GM12872 (cell line): ENCODE data around the gene ZBED4.

Experiments used
- TF ChIP-seq, protein P1 (sequence below): IDR thresholded peaks from 3 replicates; pipeline ENCODE4 v1.5.1; 2011; ENCODE audit warnings: low read depth, mild to moderate bottlenecking, low read length, moderate library complexity; ENCODE audit not compliant: insufficient read depth

Gene ZBED4

DNA sequence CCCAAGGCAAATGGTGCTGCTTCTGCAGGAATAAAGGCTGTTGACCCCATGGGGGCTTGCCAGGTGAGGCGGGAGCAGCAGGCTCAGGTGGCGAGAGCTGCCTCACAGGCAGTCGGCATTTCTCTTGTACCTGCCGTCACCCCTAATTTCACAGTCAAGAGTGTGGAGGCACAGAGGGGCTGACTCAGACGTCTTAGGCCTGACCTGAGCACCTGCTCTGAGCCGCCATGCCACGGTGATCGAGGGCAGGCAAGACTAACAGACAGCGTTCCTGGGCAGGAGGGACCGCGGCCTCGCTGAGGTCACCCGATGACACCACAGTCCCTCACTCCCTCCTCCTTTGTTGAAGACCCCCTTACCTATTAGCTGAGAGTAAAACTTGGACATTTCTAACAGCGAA, 59.4 kb downstream of the ZBED4 start:
- TF ChIP-seq, protein P1, sequence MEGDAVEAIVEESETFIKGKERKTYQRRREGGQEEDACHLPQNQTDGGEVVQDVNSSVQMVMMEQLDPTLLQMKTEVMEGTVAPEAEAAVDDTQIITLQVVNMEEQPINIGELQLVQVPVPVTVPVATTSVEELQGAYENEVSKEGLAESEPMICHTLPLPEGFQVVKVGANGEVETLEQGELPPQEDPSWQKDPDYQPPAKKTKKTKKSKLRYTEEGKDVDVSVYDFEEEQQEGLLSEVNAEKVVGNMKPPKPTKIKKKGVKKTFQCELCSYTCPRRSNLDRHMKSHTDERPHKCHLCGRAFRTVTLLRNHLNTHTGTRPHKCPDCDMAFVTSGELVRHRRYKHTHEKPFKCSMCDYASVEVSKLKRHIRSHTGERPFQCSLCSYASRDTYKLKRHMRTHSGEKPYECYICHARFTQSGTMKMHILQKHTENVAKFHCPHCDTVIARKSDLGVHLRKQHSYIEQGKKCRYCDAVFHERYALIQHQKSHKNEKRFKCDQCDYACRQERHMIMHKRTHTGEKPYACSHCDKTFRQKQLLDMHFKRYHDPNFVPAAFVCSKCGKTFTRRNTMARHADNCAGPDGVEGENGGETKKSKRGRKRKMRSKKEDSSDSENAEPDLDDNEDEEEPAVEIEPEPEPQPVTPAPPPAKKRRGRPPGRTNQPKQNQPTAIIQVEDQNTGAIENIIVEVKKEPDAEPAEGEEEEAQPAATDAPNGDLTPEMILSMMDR: no peak

DNA sequence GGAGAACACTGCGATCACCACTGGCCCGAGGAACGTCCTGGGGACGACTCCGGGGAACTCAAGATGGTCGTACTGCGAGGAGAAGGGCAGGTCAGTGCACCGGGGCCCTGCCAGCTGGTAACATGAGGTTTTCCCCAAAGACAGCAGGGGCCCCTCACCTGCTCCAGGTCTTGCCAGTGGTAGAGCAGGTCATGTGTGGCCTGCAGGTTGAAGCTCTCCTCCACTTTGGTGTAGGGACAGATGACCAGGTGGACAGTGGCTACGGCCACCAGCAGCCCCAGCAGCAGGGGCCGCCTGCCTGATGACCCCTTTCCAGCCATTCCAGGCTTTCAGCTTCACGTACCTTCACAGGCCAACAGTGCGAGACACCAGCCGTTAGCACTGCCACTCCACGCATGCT, 59.8 kb downstream of the ZBED4 start:
- TF ChIP-seq, protein P1: no peak

DNA sequence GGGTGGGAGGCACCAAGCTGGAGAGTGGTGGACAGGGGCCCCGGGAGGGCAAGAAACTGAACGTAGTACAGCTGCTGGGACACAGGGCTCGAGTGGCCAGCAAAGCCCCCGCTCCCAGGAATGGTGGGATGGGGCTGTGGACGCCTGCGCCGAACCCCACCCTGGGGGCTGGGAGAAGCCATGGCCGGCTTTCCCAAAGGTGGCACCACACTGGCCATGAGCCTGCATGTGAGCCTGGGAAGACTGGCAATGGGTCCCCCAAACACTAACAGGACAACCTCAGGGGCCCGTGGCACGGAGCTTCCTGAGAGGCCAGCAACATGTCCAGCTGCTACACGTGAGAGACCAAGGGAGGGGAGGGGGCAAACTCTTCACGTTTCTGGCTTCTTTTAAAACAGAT, 60.6 kb downstream of the ZBED4 start:
- TF ChIP-seq, protein P1: no peak

DNA sequence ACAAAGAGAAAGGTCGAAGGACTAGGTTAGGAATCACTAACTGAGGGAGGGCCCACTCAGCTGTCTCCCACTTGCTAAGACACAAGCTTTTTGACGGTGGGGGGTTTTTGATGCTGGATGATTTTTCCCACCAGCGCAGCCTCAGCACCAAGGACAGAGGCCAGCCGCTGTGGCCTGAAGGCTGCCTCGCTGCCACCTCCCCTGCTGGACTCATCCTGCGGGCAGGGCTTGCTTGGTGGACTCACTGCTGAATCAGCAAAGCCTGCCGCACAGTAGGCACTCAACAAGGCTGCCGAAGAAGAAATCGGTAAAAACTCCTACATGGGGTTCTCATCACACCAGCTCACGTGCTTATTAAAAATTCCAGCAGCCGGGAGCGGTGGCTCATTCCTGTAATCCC, 62.0 kb downstream of the ZBED4 start:
- TF ChIP-seq, protein P1: no peak

DNA sequence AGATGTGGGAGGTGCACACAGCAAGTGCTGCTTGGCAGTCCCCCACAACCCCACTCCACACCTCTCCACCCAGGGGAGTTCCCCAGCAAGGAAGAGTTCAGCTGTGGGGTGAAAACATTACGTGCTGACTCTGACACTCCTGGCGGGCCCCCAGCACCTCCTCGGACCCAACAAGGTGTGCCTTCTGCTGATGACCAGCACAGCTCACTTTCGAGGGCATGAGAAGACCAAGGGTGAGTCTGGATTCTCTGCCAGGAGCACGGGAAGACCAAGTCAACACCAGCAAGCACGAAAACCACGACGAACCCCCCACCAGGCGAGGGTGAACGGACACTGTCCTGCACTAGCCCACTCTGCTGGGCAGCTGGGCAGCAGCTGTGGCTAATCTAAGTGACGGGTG, 63.2 kb downstream of the ZBED4 start:
- TF ChIP-seq, protein P1: no peak

DNA sequence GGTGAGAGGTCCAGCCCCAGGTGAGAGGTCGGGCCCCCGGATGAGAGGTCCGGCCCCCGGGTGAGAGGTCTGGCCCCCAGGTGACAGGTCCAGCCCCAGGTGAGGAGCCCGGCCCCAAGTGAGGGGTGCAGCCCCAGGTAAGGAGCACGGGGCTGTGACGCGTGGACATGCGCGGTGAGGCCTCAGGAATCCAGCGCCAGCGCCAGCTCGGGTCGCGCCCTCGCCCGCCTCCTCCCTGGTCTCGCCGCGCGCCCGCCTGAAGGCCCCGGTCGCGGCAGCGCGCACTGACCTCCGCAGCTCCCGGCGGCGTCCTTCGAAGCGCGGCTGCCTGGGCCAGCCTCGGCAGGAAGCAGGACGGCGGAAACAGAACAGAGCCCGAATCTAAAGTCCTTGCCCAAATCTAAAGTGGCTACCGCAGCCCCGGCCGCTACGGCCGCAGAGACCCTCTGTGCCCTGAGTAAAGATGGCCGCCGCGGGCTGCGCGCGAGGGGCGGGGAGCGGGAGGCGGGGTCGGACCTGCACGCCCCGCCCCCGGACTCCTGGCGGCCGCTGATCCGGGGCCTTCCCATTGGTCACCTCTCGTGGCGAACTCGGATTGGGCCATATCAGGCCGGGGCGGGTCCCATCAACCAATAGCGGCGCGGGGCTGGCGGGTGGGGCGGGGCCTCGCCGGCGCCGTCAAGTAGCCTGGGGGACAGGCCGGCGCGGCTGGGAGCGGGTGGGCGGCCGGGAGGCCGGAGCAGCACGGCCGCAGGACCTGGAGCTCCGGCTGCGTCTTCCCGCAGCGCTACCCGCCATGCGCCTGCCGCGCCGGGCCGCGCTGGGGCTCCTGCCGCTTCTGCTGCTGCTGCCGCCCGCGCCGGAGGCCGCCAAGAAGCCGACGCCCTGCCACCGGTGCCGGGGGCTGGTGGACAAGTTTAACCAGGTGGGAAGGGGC, 64.6 kb downstream of the ZBED4 start, which contains the start of the genes ALG12 and CRELD2:
Gene ALG12 (minus strand): TSS at position 465 of the 937 bp plus-strand sequence. CDS start 4,673 bp downstream, outside the sequence.
Gene CRELD2 (plus strand): TSS at position 661 of the 937 bp plus-strand sequence. CDS start 136 bp downstream, at position 797.
- TF ChIP-seq, protein P1: no peak

DNA sequence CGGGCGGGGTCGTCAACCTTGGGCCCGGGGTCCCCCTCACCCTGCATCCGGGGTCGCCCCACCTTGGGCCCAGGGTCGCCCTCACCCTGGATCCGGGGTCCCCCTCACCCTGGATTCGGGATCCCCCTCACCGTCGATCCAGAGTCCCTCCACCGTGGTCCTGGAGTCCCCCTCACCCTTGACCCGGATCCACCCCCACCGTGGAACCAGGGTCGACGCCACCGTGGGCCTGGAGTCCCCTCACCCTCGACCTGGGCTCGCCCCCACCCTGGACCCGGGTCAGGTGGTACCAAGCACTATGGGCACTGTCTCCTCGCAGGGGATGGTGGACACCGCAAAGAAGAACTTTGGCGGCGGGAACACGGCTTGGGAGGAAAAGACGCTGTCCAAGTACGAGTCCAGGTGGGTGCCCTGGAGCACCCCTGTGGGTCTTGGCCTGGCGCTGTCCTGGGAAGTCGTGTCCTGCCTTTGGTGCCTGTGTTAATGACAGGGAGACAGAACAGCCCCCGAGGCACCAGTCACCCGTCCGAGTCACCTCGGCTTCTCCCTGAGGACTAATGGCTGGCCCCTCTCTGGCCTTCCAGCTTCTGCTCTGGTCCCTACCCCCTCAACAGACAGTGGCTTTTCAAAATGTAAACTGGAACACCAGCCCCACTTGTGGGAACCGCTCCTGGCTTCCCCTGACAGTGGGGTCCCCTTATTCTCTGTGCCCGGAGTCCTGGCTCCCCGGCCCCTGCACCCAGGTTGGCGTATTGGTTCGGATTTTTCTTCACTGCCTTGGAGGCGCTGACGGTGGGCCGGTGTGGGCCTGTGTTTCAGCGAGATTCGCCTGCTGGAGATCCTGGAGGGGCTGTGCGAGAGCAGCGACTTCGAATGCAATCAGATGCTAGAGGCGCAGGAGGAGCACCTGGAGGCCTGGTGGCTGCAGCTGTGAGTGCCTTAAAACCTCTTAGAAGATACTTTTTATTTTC, 65.6 kb downstream of the ZBED4 start:
- TF ChIP-seq, protein P1: no peak
